ENCODE measurements around the gene MAGI3.

GRCh38 chr1:113375878-113376277, 14.4 kb upstream of the MAGI3 start:
- no peak for TF ChIP-seq CTCF (IDR thresholded peaks at IDR 0.05)
- no peak for TF ChIP-seq EZH2 (IDR thresholded peaks at IDR 0.05; ENCODE audit: borderline replicate concordance, insufficient read depth, low read depth, low read length, poor library complexity, severe bottlenecking)

Data from B cell (primary cell).